ENCODE results near the gene CACNA1C. TPM values are rescaled to one million over a fixed set of nuclear protein-coding genes. Genes with fewer than 3 reads are reported as not detected.
A peak's percentile ranks its signal among the peaks of the same experiment; 100 is the strongest.

Gene CACNA1C
- total and polyA plus RNA-seq, 2 of the 4 experiments (the other 2 are of a cell fraction), result 1.6 to 2.6 TPM

- no TSS peak for BruUV-seq (replicated peaks)
- H4K5ac ChIP-seq (ENCODE audit: low read depth, low read length), result peak overlapping the region; percentile 53; the same call in 1 of the 2 replicates
- H3K4ac ChIP-seq (ENCODE audit: low read depth, low read length), result peak overlapping the region; percentile 58
- TF ChIP-seq RCOR1 (IDR thresholded peaks at IDR 0.05; ENCODE audit: insufficient replicate concordance, low read length) (no peak), MAFK (IDR thresholded peaks at IDR 0.05; ENCODE audit: low read depth, low read length) (no peak), ELK1 (IDR thresholded peaks at IDR 0.05; ENCODE audit: borderline replicate concordance, low read depth, low read length) (no peak), NFE2L2 (IDR thresholded peaks at IDR 0.05; ENCODE audit: low read depth, low read length) (no peak), MXI1 (IDR thresholded peaks at IDR 0.05; ENCODE audit: borderline replicate concordance, low read depth, low read length) (no peak), RFX5 (IDR thresholded peaks at IDR 0.05; ENCODE audit: low read depth, low read length) (no peak), RAD21 (IDR thresholded peaks at IDR 0.05; ENCODE audit: low read length) (peak; percentile 51), BHLHE40 (IDR thresholded peaks at IDR 0.05; ENCODE audit: low read depth, low read length) (no peak), FOS (IDR thresholded peaks at IDR 0.05; ENCODE audit: low read depth, low read length) (no peak), SMC3 (IDR thresholded peaks at IDR 0.05; ENCODE audit: low read depth, low read length) (peak; percentile 35; the same call in 1 of the 2 replicates), POLR2A (IDR thresholded peaks at IDR 0.05; ENCODE audit: low read depth, low read length) (no peak), CTCF (conservative IDR thresholded peaks at IDR 0.05; ENCODE audit: low read depth, low read length) (peak; percentile 69)
- 71% methylated on average over 1 of the region's 8 CpGs; no CpG with 5 or more reads in 1 of the 2 experiments for WGBS, 2 experiments (ENCODE audit: extremely low coverage in 2 of 2, insufficient read length in 1 of 2)
- no peaks in the 10 kb centered on the region for H3K9me3 ChIP-seq (ENCODE audit: control insufficient read depth, insufficient read depth, low read length)
- no peak overlapping the region; the same call in 1 of the 2 replicates for H3K23ac ChIP-seq (ENCODE audit: low read depth, low read length)
- peak; percentile 28 for DNase-seq
- peak overlapping the region; percentile 60; the same call in 1 of the 2 replicates for H3K27ac ChIP-seq (ENCODE audit: insufficient read depth, low read length)
- peak overlapping the region; percentile 37 for H2BK5ac ChIP-seq (ENCODE audit: low read depth, low read length, poor library complexity, severe bottlenecking)
- intact Hi-C loops (cut with micrococcal nuclease), result loop anchor here (5.0 kb wide), 1 partner anchor 93 kb away; no protein-coding TSS in a partner anchor
- H4K91ac ChIP-seq (ENCODE audit: insufficient read depth, low read depth, low read length), result peak overlapping the region; percentile 30; the same call in 1 of the 2 replicates
- peaks cover 10% of the 10 kb centered on the region; the same call in 1 of the 2 replicates for H4K20me1 ChIP-seq (ENCODE audit: insufficient read depth, low read length)
- H2AFZ ChIP-seq (replicated peaks; ENCODE audit: low read length, poor library complexity), result no peak overlapping the region
- peaks cover 12% of the 10 kb centered on the region for H3K4me1 ChIP-seq (ENCODE audit: control insufficient read depth, insufficient read depth, low read length)
- peak overlapping the region; percentile 48 to 73; a peak in 1 of 4 replicates for H4K8ac ChIP-seq (ENCODE audit: low read depth in 2 of 2, low read length in 2 of 2)
- no peak overlapping the region for H3K4me3 ChIP-seq (ENCODE audit: insufficient read depth, low read depth, low read length)
- H3K27me3 ChIP-seq (ENCODE audit: control insufficient read depth, insufficient read depth, low read length), result no peaks in the 10 kb centered on the region
- H3K9me1 ChIP-seq (ENCODE audit: insufficient read depth, low read length), result peaks cover 15% of the 10 kb centered on the region; the same call in 1 of the 2 replicates
- no peak overlapping the region for H2BK20ac ChIP-seq (ENCODE audit: low read depth, low read length)
- no peak overlapping the region for H3K9ac ChIP-seq (ENCODE audit: low read depth, low read length)
- H2AK5ac ChIP-seq (ENCODE audit: low read depth, low read length), result no peak overlapping the region
- H2AK9ac ChIP-seq (replicated peaks; ENCODE audit: low read depth, low read length, poor library complexity), result no peak overlapping the region
- in situ Hi-C loops (cut with MboI; ENCODE audit: low sequenced_read_pairs), result no loop called here
- ChIA-PET POLR2A (ENCODE audit: unreplicated experiment) (no interaction called here), CTCF (interaction anchor here (0.6 to 2.0 kb wide), 10 partner anchors 14 to 428 kb away, joined by 3 to 8 read pairs (median 4); no protein-coding TSS in a partner anchor)
- no peak overlapping the region for H3K14ac ChIP-seq (replicated peaks; ENCODE audit: low read depth, low read length)
- peak; percentile 57 for ATAC-seq (ENCODE audit: low read depth)
- H2BK120ac ChIP-seq (ENCODE audit: low read depth, low read length), result peak overlapping the region; percentile 61; the same call in 1 of the 2 replicates
- no peaks in the 10 kb centered on the region for H3K79me1 ChIP-seq (ENCODE audit: low read depth in 1 of 2, low read length in 2 of 2)
- peak overlapping the region; percentile 17 for H3K18ac ChIP-seq (ENCODE audit: low read depth, low read length)
- H3K4me2 ChIP-seq (ENCODE audit: low read depth, low read length), result no peak overlapping the region
- no peaks in the 10 kb centered on the region for H3K36me3 ChIP-seq (ENCODE audit: control insufficient read depth, insufficient read depth, low read length)
- H2BK15ac ChIP-seq (ENCODE audit: low read depth, low read length), result no peak overlapping the region
- no peak overlapping the region for H3K56ac ChIP-seq (ENCODE audit: extremely low read depth, insufficient read depth, low read length)
- dilution Hi-C loops (cut with HindIII; ENCODE audit: low sequenced_read_pairs, unreplicated experiment), result no loop called here
Observed at GRCh38 chr12:2395354-2395977, 342.7 kb downstream of the CACNA1C start.

Measured in IMR-90 (cell line).